CD8-positive, alpha-beta memory T cell (primary cell): ENCODE results near the gene UGT2B28. TPM values are rescaled to one million over a fixed set of nuclear protein-coding genes. Genes with fewer than 3 reads are reported as not detected.
A peak's percentile ranks its signal among the peaks of the same experiment; 100 is the strongest.
"Not testable (repeated sequence)": the region's sequence is repeated elsewhere in the genome, so short reads cannot be mapped to it uniquely, and the experiment has no call there.

Experiments
- CTCF ChIA-PET: fragments of 350-600 bp; sonication (Branson Sonifier 250); formaldehyde crosslinking; loops from one replicate; lab custom pipeline; 2021; ENCODE audit warnings: antibody characterized with exemption; lab: Charles Lee
- POLR2A ChIA-PET: fragments of 350-600 bp; sonication (Branson Sonifier 250); formaldehyde crosslinking; loops from one replicate; lab custom pipeline; 2021; ENCODE audit warnings: antibody characterized with exemption; lab: Charles Lee
- DNase-seq, 5 donors: peaks; one replicate each; pipeline versions ENCODE4 v3.0.0 to v3.0.0-alpha.2; 2020 to 2022; ENCODE audit warnings: mixed read lengths in 1 of 5
- H3K27ac ChIP-seq: one replicate; pipeline ENCODE4 v1.7.0; 2013; ENCODE audit warnings: low read depth, mild to moderate bottlenecking, low read length, moderate library complexity
- H3K27me3 ChIP-seq: 2 replicates; pipeline ENCODE4 v1.7.0; 2013; ENCODE audit warnings: low read length, mild to moderate bottlenecking; ENCODE audit not compliant: insufficient read depth, poor library complexity, severe bottlenecking
- H3K36me3 ChIP-seq: 2 replicates; pipeline ENCODE4 v1.7.0; 2013; ENCODE audit warnings: mild to moderate bottlenecking, low read length, moderate library complexity; ENCODE audit not compliant: insufficient read depth
- H3K4me1 ChIP-seq: 2 replicates; pipeline ENCODE4 v1.7.0; 2013; ENCODE audit warnings: mild to moderate bottlenecking, low read length, moderate library complexity; ENCODE audit not compliant: insufficient read depth
- H3K4me3 ChIP-seq: 2 replicates; pipeline ENCODE4 v1.7.0; 2013; ENCODE audit warnings: mild to moderate bottlenecking, low read length
- H3K9me3 ChIP-seq: 2 replicates; pipeline ENCODE4 v1.7.0; 2013; ENCODE audit warnings: mild to moderate bottlenecking, low read length
- H3K27ac Mint-ChIP-seq, 8 donors: one replicate each; pipeline ENCODE4 v1.8.0; 2020 to 2021; ENCODE audit warnings: mixed read lengths in 8 of 8, mild to moderate bottlenecking in 6 of 8, inconsistent platforms in 3 of 8, moderate library complexity in 3 of 8
- H3K27me3 Mint-ChIP-seq, 2 donors: one replicate each; pipeline ENCODE4 v1.8.0; 2020 to 2021; ENCODE audit warnings: mixed read lengths in 2 of 2, mild to moderate bottlenecking in 1 of 2, moderate library complexity in 1 of 2
- H3K36me3 Mint-ChIP-seq, 3 donors: one replicate each; pipeline ENCODE4 v1.8.0; 2020 to 2021; ENCODE audit warnings: mixed read lengths in 3 of 3, inconsistent platforms in 1 of 3, mild to moderate bottlenecking in 1 of 3
- H3K4me1 Mint-ChIP-seq, 3 donors: one replicate each; pipeline ENCODE4 v1.8.0; 2020 to 2021; ENCODE audit warnings: mixed read lengths in 3 of 3, inconsistent platforms in 1 of 3, mild to moderate bottlenecking in 1 of 3
- H3K4me3 Mint-ChIP-seq, 7 donors: one replicate each; pipeline ENCODE4 v1.8.0; 2020 to 2021; ENCODE audit warnings: mixed read lengths in 7 of 7, mild to moderate bottlenecking in 6 of 7, moderate library complexity in 4 of 7, inconsistent platforms in 2 of 7
- H3K9me3 Mint-ChIP-seq, 5 donors: one replicate each; pipeline ENCODE4 v1.8.0; 2020 to 2022; ENCODE audit warnings: mixed read lengths in 5 of 5, mild to moderate bottlenecking in 3 of 5, moderate library complexity in 2 of 5, inconsistent platforms in 1 of 5
- polyA plus RNA-seq: library from polyadenylated mRNA; unstranded; fragments of 300-500 nt; fragmentation: Illumina TruSeq; gene quantifications from one replicate; pipeline ENCODE4 v1.2.3, GENCODE V29; 2021
- total RNA-seq, 2 experiments: library from RNA; stranded (reverse); gene quantifications; one replicate each; pipeline ENCODE4 v1.2.3, GENCODE V29; 2021

UGT2B28 gene
- total and polyA plus RNA-seq, 3 experiments from 2014 or later: not detected

GRCh38 chr4:69323284-69323683 lies 43.0 kb downstream of the UGT2B28 start:
- no peaks in the 10 kb centered on the region for H3K27me3 ChIP-seq
- ChIA-PET CTCF (no interaction called here), POLR2A (no interaction called here)
- no peaks in the 10 kb centered on the region for H3K4me1 ChIP-seq
- no peak overlapping the region for H3K27ac Mint-ChIP-seq
- no peak overlapping the region for H3K27ac ChIP-seq
- H3K4me1 Mint-ChIP-seq: no peaks in the 10 kb centered on the region
- no peaks in the 10 kb centered on the region for H3K36me3 Mint-ChIP-seq
- no peak for DNase-seq
- H3K9me3 Mint-ChIP-seq: peaks cover 0 to 2% (median 0%) of the 10 kb centered on the region in 5 donors
- no peaks in the 10 kb centered on the region for H3K9me3 ChIP-seq
- H3K4me3 Mint-ChIP-seq: no peak overlapping the region
- no peak overlapping the region for H3K4me3 ChIP-seq
- no peaks in the 10 kb centered on the region for H3K27me3 Mint-ChIP-seq
- H3K36me3 ChIP-seq: no peaks in the 10 kb centered on the region

GRCh38 chr4:69330345-69331047 lies 50.2 kb downstream of the UGT2B28 start:
- H3K36me3 Mint-ChIP-seq: no peaks in the 10 kb centered on the region
- Histone ChIP-seq H3K9me3 (no peaks in the 10 kb centered on the region), H3K27ac (no peak overlapping the region), H3K4me3 (no peak overlapping the region), H3K36me3 (no peaks in the 10 kb centered on the region), H3K27me3 (no peaks in the 10 kb centered on the region), H3K4me1 (no peaks in the 10 kb centered on the region)
- H3K9me3 Mint-ChIP-seq: peaks cover 0 to 7% (median 4%) of the 10 kb centered on the region in 5 donors
- POLR2A ChIA-PET: no interaction called here
- peak overlapping the region in 1 of 8 donors; percentile 22 for H3K27ac Mint-ChIP-seq
- H3K4me3 Mint-ChIP-seq: no peak overlapping the region
- no peak for DNase-seq
- no peaks in the 10 kb centered on the region for H3K4me1 Mint-ChIP-seq
- H3K27me3 Mint-ChIP-seq: no peaks in the 10 kb centered on the region
- CTCF ChIA-PET: no interaction called here

GRCh38 chr4:69331304-69331703 lies 51.0 kb downstream of the UGT2B28 start:
- H3K27ac ChIP-seq, H3K9me3 ChIP-seq, H3K9me3 Mint-ChIP-seq, CTCF ChIA-PET, H3K36me3 Mint-ChIP-seq, DNase-seq, H3K27me3 ChIP-seq, H3K4me1 Mint-ChIP-seq, H3K27me3 Mint-ChIP-seq, H3K4me1 ChIP-seq, H3K4me3 ChIP-seq, H3K27ac Mint-ChIP-seq, POLR2A ChIA-PET, H3K36me3 ChIP-seq, H3K4me3 Mint-ChIP-seq: not testable (repeated sequence)

- H3K9me3 Mint-ChIP-seq, H3K36me3 Mint-ChIP-seq, POLR2A ChIA-PET, DNase-seq, H3K9me3 ChIP-seq, H3K4me3 ChIP-seq, H3K27me3 ChIP-seq, H3K27ac Mint-ChIP-seq, H3K36me3 ChIP-seq, H3K27me3 Mint-ChIP-seq, H3K4me1 ChIP-seq, H3K27ac ChIP-seq, H3K4me1 Mint-ChIP-seq, CTCF ChIA-PET, H3K4me3 Mint-ChIP-seq: not testable (repeated sequence)
Observed at GRCh38 chr4:69335485-69335884, 55.2 kb downstream of the UGT2B28 start.

GRCh38 chr4:69343114-69343513 lies 62.8 kb downstream of the UGT2B28 start:
- H3K9me3 Mint-ChIP-seq, CTCF ChIA-PET, H3K9me3 ChIP-seq, H3K4me1 ChIP-seq, DNase-seq, POLR2A ChIA-PET, H3K36me3 Mint-ChIP-seq, H3K36me3 ChIP-seq, H3K27ac Mint-ChIP-seq, H3K4me1 Mint-ChIP-seq, H3K27ac ChIP-seq, H3K27me3 Mint-ChIP-seq, H3K4me3 ChIP-seq, H3K27me3 ChIP-seq, H3K4me3 Mint-ChIP-seq: not testable (repeated sequence)

- CTCF ChIA-PET, H3K9me3 Mint-ChIP-seq, H3K27ac Mint-ChIP-seq, H3K9me3 ChIP-seq, H3K36me3 ChIP-seq, H3K4me3 ChIP-seq, H3K4me1 ChIP-seq, H3K27me3 ChIP-seq, DNase-seq, H3K27me3 Mint-ChIP-seq, H3K4me3 Mint-ChIP-seq, POLR2A ChIA-PET, H3K36me3 Mint-ChIP-seq, H3K4me1 Mint-ChIP-seq: not testable (repeated sequence)
- H3K27ac ChIP-seq: peak overlapping the region; percentile 38
Observed at GRCh38 chr4:69343558-69344420, 63.5 kb downstream of the UGT2B28 start.

Other genes with a start within 250 kb of the UGT2B28 start
- gene UGT2B7, start 184.0 kb upstream of the UGT2B28 start, total RNA-seq: not detected
- not detected for gene UGT2B7, start 184.0 kb upstream of the UGT2B28 start, polyA plus RNA-seq
- not detected for gene UGT2B11, start 65.7 kb upstream of the UGT2B28 start, total RNA-seq
- gene UGT2B11, start 65.7 kb upstream of the UGT2B28 start, polyA plus RNA-seq: not detected
- not detected for gene UGT2B4, start 215.4 kb downstream of the UGT2B28 start, total RNA-seq
- not detected for gene UGT2B4, start 215.4 kb downstream of the UGT2B28 start, polyA plus RNA-seq